Endometrial microvascular endothelial cells (primary cell): ENCODE data around the gene RING1. TPM values are rescaled to one million over a fixed set of nuclear protein-coding genes. Genes with fewer than 3 reads are reported as not detected.
"Not testable (repeated sequence)": the region's sequence is repeated elsewhere in the genome, so short reads cannot be mapped to it uniquely, and the experiment has no call there.

Experiments
- in situ Hi-C: cut with HindIII; loops from 2 replicates; pipeline ENCODE4 v1.10.0; 2017; ENCODE audit warnings: low sequenced_read_pairs, low pct_unique_long_range_greater_than_20kb; ENCODE audit errors: inconsistent ontology term
- total RNA-seq: library from RNA; depleted of rRNA; stranded (reverse); fragments of >200 nt; gene quantifications from one replicate; pipeline ENCODE4 v1.2.3, GENCODE V29; 2015; ENCODE audit errors: inconsistent ontology term

Gene RING1
- total RNA-seq, 1 donor from 2014 or later = 9.3 TPM

- in situ Hi-C loops = no loop called here
These were observed 8.9 kb downstream of the RING1 start for GRCh38 chr6:33217246-33217645.

- in situ Hi-C loops = no loop called here
These were observed 9.4 kb downstream of the RING1 start for GRCh38 chr6:33217681-33218080.

- in situ Hi-C loops = not testable (repeated sequence)
These were observed 18.3 kb downstream of the RING1 start for GRCh38 chr6:33226503-33227120.

- in situ Hi-C loops = no loop called here
These were observed 26.9 kb downstream of the RING1 start for GRCh38 chr6:33235221-33235634.

GRCh38 chr6:33236328-33236727 lies 28.0 kb downstream of the RING1 start:
- in situ Hi-C loops = no loop called here

GRCh38 chr6:33236852-33237251 lies 28.6 kb downstream of the RING1 start:
- in situ Hi-C loops = no loop called here

GRCh38 chr6:33237741-33238140 lies 29.4 kb downstream of the RING1 start:
- in situ Hi-C loops = no loop called here

- in situ Hi-C loops = no loop called here
These were observed 33.7 kb downstream of the RING1 start for GRCh38 chr6:33241968-33242367.

- in situ Hi-C loops = no loop called here
These were observed 35.2 kb downstream of the RING1 start for GRCh38 chr6:33243476-33243875.

- in situ Hi-C loops = no loop called here
These were observed 39.8 kb downstream of the RING1 start for GRCh38 chr6:33247977-33248642.

- in situ Hi-C loops = no loop called here
These were observed 40.3 kb downstream of the RING1 start for GRCh38 chr6:33248643-33248931.

GRCh38 chr6:33248932-33249731 lies 40.8 kb downstream of the RING1 start:
- in situ Hi-C loops = no loop called here

- in situ Hi-C loops = no loop called here
These were observed 41.7 kb downstream of the RING1 start for GRCh38 chr6:33249732-33250630.

GRCh38 chr6:33250731-33251130 lies 42.4 kb downstream of the RING1 start:
- in situ Hi-C loops = no loop called here

GRCh38 chr6:33251395-33252012 lies 43.2 kb downstream of the RING1 start:
- in situ Hi-C loops = no loop called here

- in situ Hi-C loops = no loop called here
These were observed 44.5 kb downstream of the RING1 start for GRCh38 chr6:33252759-33253158.

- in situ Hi-C loops = no loop called here
These were observed 46.3 kb downstream of the RING1 start for GRCh38 chr6:33254591-33254990.

GRCh38 chr6:33259032-33259431 lies 50.7 kb downstream of the RING1 start:
- in situ Hi-C loops = no loop called here
